HG03066 (cell line): Measurements from ENCODE around the gene LTBP4.
"Not testable (repeated sequence)": the region's sequence is repeated elsewhere in the genome, so short reads cannot be mapped to it uniquely, and the experiment has no call there.

Experiments used
- ATAC-seq: cut with Tn5 transposase; IDR thresholded peaks from one replicate; pipeline ENCODE4 v1.9.1; 2021; ENCODE audit warnings: low read depth; ENCODE audit not compliant: unreplicated experiment

LTBP4 gene

DNA sequence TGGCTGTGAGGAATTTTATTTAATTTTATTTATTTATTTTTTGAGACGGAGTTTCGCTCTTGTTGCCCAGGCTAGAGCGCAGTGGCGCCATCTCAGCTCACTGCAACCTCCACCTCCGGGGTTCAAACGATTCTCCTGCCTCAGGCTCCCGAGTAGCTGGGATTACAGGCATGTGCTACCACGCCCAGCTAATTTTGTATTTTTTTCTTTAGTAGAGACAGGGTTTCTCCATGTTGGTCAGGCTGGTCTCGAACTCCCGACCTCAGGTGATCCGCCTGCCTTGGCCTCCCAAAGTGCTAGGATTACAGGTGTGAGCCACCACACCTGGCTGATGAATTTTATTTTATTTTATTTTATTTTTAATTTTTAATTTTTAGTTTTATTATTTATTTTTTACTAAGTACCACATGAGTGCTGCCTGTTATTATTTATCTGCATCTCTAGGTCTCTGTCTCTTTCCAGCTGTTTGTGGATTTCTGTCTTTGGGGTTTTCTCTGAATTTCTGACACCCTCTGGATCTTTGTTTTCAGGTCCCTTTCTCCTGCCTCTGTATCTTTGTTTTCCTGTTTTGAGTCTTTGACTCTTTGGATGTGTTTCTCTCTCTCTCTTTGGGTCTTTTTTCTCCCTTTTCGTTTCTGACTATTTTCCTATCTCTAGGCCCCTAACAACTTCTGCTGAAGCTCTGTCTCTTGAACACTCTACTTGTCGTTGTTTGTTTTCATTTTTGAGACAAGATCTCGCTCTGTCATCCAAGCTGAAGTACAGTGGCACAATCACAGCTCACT lies 23.4 kb downstream of the LTBP4 start:
- ATAC-seq, result not testable (repeated sequence)

- ATAC-seq, result no peak
Measured at GRCh38 chr19:40625406-40626120, 24.4 kb downstream of the LTBP4 start.

DNA sequence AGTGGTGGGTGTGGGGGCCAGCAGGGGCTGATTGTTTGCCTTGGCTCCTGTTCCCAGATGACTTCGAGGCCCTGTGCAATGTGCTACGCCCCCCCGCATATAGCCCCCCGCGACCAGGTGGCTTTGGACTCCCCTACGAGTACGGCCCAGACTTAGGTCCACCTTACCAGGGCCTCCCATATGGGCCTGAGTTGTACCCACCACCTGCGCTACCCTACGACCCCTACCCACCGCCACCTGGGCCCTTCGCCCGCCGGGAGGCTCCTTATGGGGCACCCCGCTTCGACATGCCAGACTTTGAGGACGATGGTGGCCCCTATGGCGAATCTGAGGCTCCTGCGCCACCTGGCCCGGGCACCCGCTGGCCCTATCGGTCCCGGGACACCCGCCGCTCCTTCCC lies 25.7 kb downstream of the LTBP4 start:
- ATAC-seq, result no peak

DNA sequence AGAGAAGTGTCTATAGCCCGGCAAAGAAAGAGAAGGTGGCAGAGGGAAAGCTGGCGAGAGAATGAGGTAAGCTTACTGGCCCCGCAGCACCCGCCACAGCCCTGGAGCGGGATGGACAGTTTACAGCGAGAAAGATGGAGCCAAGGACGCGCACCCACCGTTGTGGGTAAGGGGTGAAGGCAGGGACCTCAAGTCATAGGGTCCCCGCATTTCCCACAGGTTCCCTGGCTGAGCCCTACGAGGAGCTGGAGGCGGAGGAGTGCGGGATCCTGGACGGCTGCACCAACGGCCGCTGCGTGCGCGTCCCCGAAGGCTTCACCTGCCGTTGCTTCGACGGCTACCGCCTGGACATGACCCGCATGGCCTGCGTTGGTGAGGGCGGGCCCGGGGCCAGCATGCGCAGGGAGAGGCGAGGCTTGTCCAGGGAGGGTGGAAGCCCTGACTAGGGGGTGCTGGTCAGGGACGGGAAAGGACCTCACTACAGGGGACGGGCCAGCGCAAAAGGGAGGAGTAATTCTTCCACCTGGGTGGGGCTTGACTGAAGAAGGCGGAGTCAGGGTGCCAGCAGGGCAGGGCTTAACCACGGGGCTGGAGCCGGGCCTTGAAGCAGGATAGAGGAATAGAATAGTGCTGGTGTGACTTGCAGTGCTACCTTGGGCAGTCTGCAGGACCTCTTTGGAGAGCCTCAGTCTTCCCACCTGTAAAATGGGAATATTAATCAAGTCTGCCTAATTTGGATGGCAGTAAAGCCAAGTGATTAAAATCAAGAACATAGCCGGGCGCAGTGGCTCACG lies 26.5 kb downstream of the LTBP4 start:
- no peak for ATAC-seq

DNA sequence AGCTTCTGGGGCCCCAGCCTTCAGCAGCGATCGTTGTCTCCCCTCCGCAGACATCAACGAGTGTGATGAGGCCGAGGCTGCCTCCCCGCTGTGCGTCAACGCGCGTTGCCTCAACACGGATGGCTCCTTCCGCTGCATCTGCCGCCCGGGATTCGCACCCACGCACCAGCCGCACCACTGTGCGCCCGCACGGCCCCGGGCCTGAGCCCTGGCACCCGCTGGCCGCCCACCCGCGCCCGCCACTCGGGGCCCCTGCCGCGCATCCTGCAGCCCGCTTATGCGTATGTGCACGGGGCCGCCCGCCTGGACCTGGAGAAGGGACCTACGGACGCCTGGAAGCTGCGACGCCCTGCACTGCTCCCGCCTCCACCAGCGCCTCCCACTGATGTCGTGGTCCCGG lies 28.2 kb downstream of the LTBP4 start:
- ATAC-seq, result no peak

DNA sequence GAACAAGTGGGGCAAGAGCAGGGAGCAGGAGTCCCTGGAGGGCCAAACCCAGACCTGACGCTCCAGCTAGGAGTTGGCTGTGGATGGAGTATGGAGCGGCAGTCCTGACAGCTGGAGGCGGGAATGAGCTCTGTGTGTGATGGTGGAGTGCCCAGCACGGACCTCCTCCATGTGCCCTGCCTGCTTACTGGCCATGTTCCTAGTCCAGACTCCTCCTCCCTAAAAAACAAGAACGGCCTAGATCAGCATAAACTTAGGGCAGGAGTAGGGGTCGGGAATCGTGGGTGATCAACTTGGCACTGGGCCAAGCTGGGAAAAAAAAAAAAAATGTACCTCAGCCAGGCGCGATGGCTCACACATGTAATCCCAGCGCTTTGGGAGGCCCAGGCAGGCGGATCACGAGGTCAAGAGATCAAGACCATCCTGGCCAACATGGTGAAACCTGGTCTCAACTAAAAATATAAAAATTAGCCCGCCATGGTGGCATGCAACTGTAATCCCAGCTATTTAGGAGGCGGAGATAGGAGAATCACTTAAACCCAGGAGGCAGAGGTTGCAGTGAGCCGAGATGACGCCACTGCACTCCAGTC lies 29.5 kb downstream of the LTBP4 start:
- ATAC-seq, result no peak

DNA sequence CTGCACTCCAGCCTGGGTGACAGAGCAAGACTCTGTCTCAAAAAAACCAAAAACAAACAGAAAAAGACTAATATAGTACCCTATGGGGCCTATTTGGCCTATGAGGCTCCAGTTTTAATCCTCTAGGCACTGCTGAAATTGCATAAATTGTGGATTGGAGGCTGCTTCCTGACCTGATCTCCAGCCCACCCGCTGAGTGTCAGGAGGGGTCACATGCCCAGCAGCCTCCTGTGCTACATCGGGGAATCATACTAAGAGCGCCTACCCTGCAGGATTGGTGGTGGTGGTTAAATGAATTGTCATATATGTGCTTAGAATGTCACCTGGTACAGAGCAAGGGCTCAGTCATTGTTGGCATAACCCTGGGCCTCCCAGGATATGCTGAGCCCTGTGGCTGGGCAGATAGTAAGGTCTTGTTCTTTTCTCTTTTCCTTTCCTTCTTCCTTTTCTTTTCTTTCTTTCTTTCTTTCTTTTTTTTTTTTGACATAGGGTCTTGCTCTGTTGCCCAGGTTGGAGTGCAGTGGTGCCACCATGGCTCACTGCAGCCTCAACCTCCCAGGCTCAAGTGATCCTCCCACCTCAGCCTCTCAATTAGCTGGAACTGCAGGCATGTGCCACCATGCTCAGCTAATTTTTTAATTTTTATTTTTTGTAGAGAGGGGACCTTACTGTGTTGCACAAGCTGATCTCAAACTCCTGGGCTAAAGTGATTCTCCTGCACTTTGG lies 31.3 kb downstream of the LTBP4 start:
- no peak for ATAC-seq

GRCh38 chr19:40633207-40633606 lies 32.0 kb downstream of the LTBP4 start:
- no peak for ATAC-seq

GRCh38 chr19:40638327-40638726 lies 37.2 kb downstream of the LTBP4 start:
- ATAC-seq, result no peak

DNA sequence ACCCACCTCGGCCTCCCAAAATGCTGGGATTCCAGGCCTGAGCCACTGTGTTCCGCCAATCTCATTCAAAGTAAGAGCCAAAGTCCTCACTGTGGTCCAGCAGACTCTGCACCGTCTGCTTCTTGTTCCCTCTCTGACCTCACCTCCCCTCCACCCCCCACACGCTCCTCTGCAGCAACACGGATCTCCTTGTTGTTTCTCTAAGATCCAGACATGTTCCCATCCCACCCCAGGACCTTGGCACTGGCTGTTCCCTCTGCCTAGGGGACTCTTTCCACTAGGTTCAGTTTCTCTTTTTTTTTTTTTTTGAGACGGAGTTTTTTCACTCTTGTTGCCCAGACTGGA lies 38.4 kb downstream of the LTBP4 start:
- ATAC-seq, result no peak

DNA sequence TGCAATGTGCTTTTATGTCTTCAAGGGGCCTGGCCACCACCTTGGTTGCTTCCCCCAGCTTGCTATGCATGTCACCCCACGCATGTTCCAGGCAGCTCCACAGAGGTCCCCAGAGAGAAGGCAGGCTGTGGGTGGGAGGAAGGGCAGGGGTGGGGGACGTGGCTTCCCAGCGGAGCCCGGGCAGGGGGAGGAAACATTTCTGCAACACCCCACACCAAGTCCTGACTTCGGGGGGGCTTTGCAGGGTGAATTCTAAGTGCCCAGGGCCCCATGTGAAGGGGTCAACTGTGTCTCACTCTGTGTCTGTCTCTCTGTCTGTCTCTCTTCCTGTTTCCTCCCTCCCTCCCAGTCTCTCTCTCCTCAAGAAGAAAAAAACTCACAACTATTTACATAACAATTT lies 39.6 kb downstream of the LTBP4 start:
- no peak for ATAC-seq

DNA sequence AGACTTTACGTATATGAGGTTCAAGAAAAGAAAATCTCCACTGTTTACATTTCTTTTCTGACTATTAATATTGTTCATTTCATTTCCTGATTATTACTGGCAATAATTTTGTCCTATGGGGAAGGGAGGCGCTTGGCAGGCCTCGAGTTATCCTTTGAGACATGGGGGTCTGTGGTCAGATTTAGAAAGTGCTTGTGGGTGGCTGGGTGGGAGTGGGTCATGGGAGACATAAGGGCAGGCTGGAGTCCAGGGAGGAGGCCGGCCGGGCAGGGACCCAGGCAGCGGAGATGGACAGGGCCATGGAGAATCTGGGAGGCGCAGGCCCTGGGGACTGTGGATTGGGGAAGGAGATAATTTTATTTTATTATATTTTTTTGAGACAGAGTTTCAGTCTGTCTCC lies 40.1 kb downstream of the LTBP4 start:
- no peak for ATAC-seq

DNA sequence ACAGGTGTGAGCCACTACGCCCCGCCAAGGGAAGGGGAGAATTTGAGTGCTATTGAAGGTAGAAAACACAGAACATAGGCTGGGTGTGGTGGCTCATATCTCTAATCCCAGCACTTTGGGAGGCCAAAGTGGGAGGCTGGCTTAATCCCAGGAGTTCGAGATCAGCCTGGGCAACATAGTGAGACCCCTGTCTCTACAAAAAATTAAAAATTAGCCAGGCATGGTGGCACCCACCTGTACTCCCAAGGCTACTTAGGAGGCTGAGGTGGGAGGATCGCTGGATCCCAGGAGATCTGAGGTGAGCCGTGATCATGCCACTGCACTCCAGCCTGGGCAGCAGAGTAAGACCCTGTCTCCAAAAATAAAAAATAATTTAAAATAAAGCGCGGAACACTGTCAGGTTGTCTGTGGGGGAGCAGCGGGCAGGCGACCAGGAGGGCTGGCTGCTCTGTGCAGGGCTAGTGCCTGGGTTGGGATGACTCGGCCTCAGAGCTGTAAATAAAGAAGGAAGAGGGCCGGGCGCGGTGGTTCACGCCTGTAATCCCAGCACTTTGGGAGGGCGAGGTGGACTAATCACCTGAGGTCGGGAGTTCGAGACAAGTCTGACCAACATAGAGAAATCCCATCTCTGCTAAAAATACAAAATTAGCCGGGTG lies 41.0 kb downstream of the LTBP4 start:
- ATAC-seq, result no peak

GRCh38 chr19:40642757-40643305 lies 41.7 kb downstream of the LTBP4 start:
- ATAC-seq, result no peak

GRCh38 chr19:40646743-40647254 lies 45.6 kb downstream of the LTBP4 start:
- no peak for ATAC-seq

DNA sequence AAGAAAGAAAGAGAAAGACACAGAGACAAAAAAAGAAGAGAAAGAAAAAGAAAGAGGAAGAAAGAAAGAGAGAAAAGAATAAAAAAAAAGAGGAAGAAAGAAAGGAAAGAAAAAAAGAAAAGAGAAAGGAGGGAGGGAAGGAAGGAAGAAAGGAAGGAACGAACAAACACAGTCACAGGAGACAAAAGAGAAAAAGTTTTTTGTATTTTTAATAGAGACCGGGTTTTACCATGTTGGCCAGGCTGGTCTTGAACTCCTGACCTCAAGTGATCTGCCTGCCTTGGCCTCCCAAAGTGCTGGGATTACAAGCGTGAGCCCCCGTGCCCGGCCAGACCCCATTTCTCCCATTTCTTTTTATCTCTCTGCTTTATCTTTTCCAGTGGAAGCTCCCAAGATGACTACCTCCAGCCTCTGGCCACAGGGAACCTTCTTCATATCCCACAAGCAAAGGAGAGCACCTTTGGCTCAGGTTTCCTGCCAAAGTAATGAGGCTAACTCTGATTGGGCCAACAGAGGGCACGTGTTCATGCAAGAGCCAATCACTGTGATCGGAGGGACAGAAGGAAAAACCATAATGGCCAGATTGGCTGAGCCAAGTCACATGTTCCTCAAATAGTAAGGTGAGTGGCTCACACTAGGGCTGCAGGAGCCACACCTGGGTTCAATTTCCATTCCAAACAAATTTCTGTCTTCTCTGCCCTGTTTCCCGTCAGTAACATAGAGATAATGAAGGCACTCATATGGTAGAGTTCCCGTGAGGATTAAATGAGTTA lies 48.9 kb downstream of the LTBP4 start:
- not testable (repeated sequence) for ATAC-seq

GRCh38 chr19:40650749-40651305 lies 49.7 kb downstream of the LTBP4 start:
- ATAC-seq, result no peak

- not testable (repeated sequence) for ATAC-seq
Measured at GRCh38 chr19:40652303-40652702, 51.1 kb downstream of the LTBP4 start.
